Right cardiac atrium (tissue), 5 donors: ENCODE data around the gene CLK1. TPM values are rescaled to one million over a fixed set of nuclear protein-coding genes. Genes with fewer than 3 reads are reported as not detected.

Source experiments
- ATAC-seq, 2 donors: fragments of 200-7000 bp; cut with Tn5 transposase; one replicate each; pipeline versions ENCODE4 v1.8.0 to v1.9.1; 2020; ENCODE audit warnings: moderate library complexity in 2 of 2, mild to moderate bottlenecking in 1 of 2
- DNase-seq, 3 donors: peaks; one replicate each; pipeline ENCODE4 v3.0.0-alpha.2; 2020
- H3K27ac ChIP-seq: one replicate; pipeline ENCODE4 v1.5.1; 2013; ENCODE audit warnings: mild to moderate bottlenecking, low read length, control low read depth, moderate library complexity
- H3K27me3 ChIP-seq: one replicate; pipeline ENCODE4 v1.6.1; 2013; ENCODE audit not compliant: control insufficient read depth, insufficient read depth
- H3K4me1 ChIP-seq: one replicate; pipeline ENCODE4 v1.6.1; 2013; ENCODE audit warnings: low read length; ENCODE audit not compliant: control insufficient read depth, insufficient read depth
- H3K4me3 ChIP-seq: one replicate; pipeline ENCODE4 v1.5.1; 2013; ENCODE audit warnings: low read length, control low read depth
- H3K9me3 ChIP-seq: one replicate; pipeline ENCODE4 v1.6.1; 2013; ENCODE audit warnings: low read length; ENCODE audit not compliant: control insufficient read depth
- WGBS: extraction: QIAGEN DNeasy Blood & Tissue Kit; methylation state at CpG from one replicate; pipeline ENCODE4 v1.1.7; 2013; 5-methylcytosine and 5-hydroxymethylcytosine counted together
- intact Hi-C, 4 donors: fragments of 100-400 bp; cut with DNase I; formaldehyde crosslinking; loops; one replicate each; pipeline versions ENCODE4 v1.11.0 to v1.14.0; 2022 to 2023
- polyA plus RNA-seq: library from polyadenylated mRNA; stranded (reverse); fragments of 200-250 nt; gene quantifications from one replicate; pipeline ENCODE4 v1.2.3, GENCODE V29; 2013
- total RNA-seq, 4 donors: library from RNA; stranded (reverse); fragmentation: NEBNext Ultra II Directional; extraction: Animal tissue kit (Norgen Biotek cat#: 25700); gene quantifications; one replicate each; pipeline ENCODE4 v1.2.1, GENCODE V29; 2021
- donor health status: healthy with polysubstance abuse.
- donor health status: DM: no; HTN: yes; CAD: no.
- donor health status: DM: no; HTN: no; CAD: no.
- donor health status: DM: no; HTN: yes; CAD: no; lungs with severe emphysema.
- donor health status: DM: yes; HTN: yes; CAD: no.

The CLK1 gene
- total and polyA plus RNA-seq, 5 donors = 48.0 to 122 (median 66.2) TPM

- H3K4me1 ChIP-seq = no peaks in the 10 kb centered on the region
- no peaks in the 10 kb centered on the region for H3K9me3 ChIP-seq
- ATAC-seq (no peak), DNase-seq (no peak)
- intact Hi-C loops = no loop called here
- no peak overlapping the region for H3K27ac ChIP-seq
- no peaks in the 10 kb centered on the region for H3K27me3 ChIP-seq
- no peak overlapping the region for H3K4me3 ChIP-seq
- WGBS = 83% methylated on average over 2 of the region's 2 CpGs
Observed at GRCh38 chr2:200878289-200878880, 13.9 kb upstream of the CLK1 start.

- Histone ChIP-seq H3K4me3 (no peak overlapping the region), H3K9me3 (no peaks in the 10 kb centered on the region), H3K27ac (no peak overlapping the region), H3K4me1 (no peaks in the 10 kb centered on the region), H3K27me3 (no peaks in the 10 kb centered on the region)
- intact Hi-C loops = no loop called here
- DNase-seq = no peak
- peak; percentile 32 to 47 for ATAC-seq
Observed at GRCh38 chr2:200877443-200877842, 13.0 kb upstream of the CLK1 start.

GRCh38 chr2:200873560-200873959, 9.1 kb upstream of the CLK1 start:
- H3K4me3 ChIP-seq = no peak overlapping the region

GRCh38 chr2:200871151-200871550, 6.7 kb upstream of the CLK1 start:
- ATAC-seq = no peak
- no peak overlapping the region for H3K4me3 ChIP-seq
- DNase-seq = no peak
- no peaks in the 10 kb centered on the region for H3K27me3 ChIP-seq
- intact Hi-C loops = no loop called here
- H3K4me1 ChIP-seq = peaks cover 2% of the 10 kb centered on the region
- 86% methylated on average over 3 of the region's 3 CpGs for WGBS
- no peaks in the 10 kb centered on the region for H3K9me3 ChIP-seq
- no peak overlapping the region for H3K27ac ChIP-seq

More at GRCh38 chr2:200873560-200873959, 9.1 kb upstream of the CLK1 start:
- Histone ChIP-seq H3K27me3 (no peaks in the 10 kb centered on the region), H3K9me3 (no peaks in the 10 kb centered on the region), H3K4me1 (peaks cover 2% of the 10 kb centered on the region), H3K27ac (no peak overlapping the region)
- intact Hi-C loops = no loop called here
- DNase-seq (no peak), ATAC-seq (no peak)
- WGBS = 96% methylated on average over 6 of the region's 6 CpGs

GRCh38 chr2:200869014-200869413, 4.6 kb upstream of the CLK1 start:
- ATAC-seq (no peak), DNase-seq (no peak)
- WGBS = 93% methylated on average over 2 of the region's 2 CpGs
- H3K27me3 ChIP-seq = no peaks in the 10 kb centered on the region
- no peaks in the 10 kb centered on the region for H3K9me3 ChIP-seq
- H3K27ac ChIP-seq = no peak overlapping the region
- H3K4me1 ChIP-seq = peaks cover 2% of the 10 kb centered on the region
- H3K4me3 ChIP-seq = no peak overlapping the region
- intact Hi-C loops = no loop called here

GRCh38 chr2:200863782-200864175, 679 bp downstream of the CLK1 start:
- H3K27ac ChIP-seq = peak overlapping the region; percentile 99
- H3K4me1 ChIP-seq = no peaks in the 10 kb centered on the region
- peak overlapping the region; percentile 83 for H3K4me3 ChIP-seq
- ATAC-seq (peak in 1 of 2 donors; percentile 1), DNase-seq (no peak)
- H3K27me3 ChIP-seq = no peaks in the 10 kb centered on the region
- WGBS = under 1% methylated on average over 19 of the region's 19 CpGs
- no peaks in the 10 kb centered on the region for H3K9me3 ChIP-seq
- intact Hi-C loops = loop anchor here in 1 of 4 donors (5.0 kb wide), 1 partner anchor 51 kb away; the partner anchor contains the start of gene BZW1

GRCh38 chr2:200862532-200863000, 1.9 kb downstream of the CLK1 start:
- ATAC-seq (no peak), DNase-seq (no peak)
- Histone ChIP-seq H3K4me3 (peak overlapping the region; percentile 83), H3K27ac (peak overlapping the region; percentile 77), H3K27me3 (no peaks in the 10 kb centered on the region), H3K4me1 (peaks cover 2% of the 10 kb centered on the region), H3K9me3 (no peaks in the 10 kb centered on the region)
- WGBS = under 1% methylated on average over 13 of the region's 13 CpGs
- intact Hi-C loops = loop anchor here in 1 of 4 donors (5.0 kb wide), 1 partner anchor 50 kb away; the partner anchor contains the start of gene BZW1

GRCh38 chr2:200861617-200862155, 2.8 kb downstream of the CLK1 start:
- ATAC-seq (no peak), DNase-seq (no peak)
- 2% methylated on average over 4 of the region's 4 CpGs for WGBS
- no peaks in the 10 kb centered on the region for H3K27me3 ChIP-seq
- H3K27ac ChIP-seq = no peak overlapping the region
- H3K9me3 ChIP-seq = no peaks in the 10 kb centered on the region
- H3K4me3 ChIP-seq = peak overlapping the region; percentile 83
- H3K4me1 ChIP-seq = peaks cover 3% of the 10 kb centered on the region
- intact Hi-C loops = loop anchor here in 1 of 4 donors (5.0 kb wide), 1 partner anchor 49 kb away; the partner anchor contains the start of gene BZW1

GRCh38 chr2:200860092-200860795, 4.2 kb downstream of the CLK1 start:
- Histone ChIP-seq H3K4me3 (peak overlapping the region; percentile 31), H3K9me3 (no peaks in the 10 kb centered on the region), H3K27ac (no peak overlapping the region), H3K27me3 (no peaks in the 10 kb centered on the region), H3K4me1 (peaks cover 3% of the 10 kb centered on the region)
- intact Hi-C loops = loop anchor here in 1 of 4 donors (5.0 kb wide), 1 partner anchor 48 kb away; the partner anchor contains the start of gene BZW1
- ATAC-seq (no peak), DNase-seq (no peak)
- 17% methylated on average over 12 of the region's 12 CpGs for WGBS

GRCh38 chr2:200856806-200857205, 7.7 kb downstream of the CLK1 start:
- DNase-seq = no peak
- Histone ChIP-seq H3K27me3 (no peaks in the 10 kb centered on the region), H3K9me3 (no peaks in the 10 kb centered on the region), H3K4me1 (peaks cover 3% of the 10 kb centered on the region), H3K4me3 (no peak overlapping the region), H3K27ac (no peak overlapping the region)
- WGBS = 83% methylated on average over 8 of the region's 8 CpGs
- intact Hi-C loops = no loop called here
- no peak for ATAC-seq

- 97% methylated on average over 2 of the region's 2 CpGs for WGBS
- Histone ChIP-seq H3K27ac (no peak overlapping the region), H3K4me1 (peaks cover 2% of the 10 kb centered on the region), H3K9me3 (no peaks in the 10 kb centered on the region), H3K27me3 (no peaks in the 10 kb centered on the region), H3K4me3 (no peak overlapping the region)
- no peak for DNase-seq
- ATAC-seq = no peak
- intact Hi-C loops = loop anchor here in 1 of 4 donors (5.0 kb wide), 1 partner anchor 35 kb away; no protein-coding TSS in a partner anchor
Observed at GRCh38 chr2:200852605-200853004, 11.9 kb downstream of the CLK1 start.
